ENCODE data around the gene NRM.
A peak's percentile ranks its signal among the peaks of the same experiment; 100 is the strongest.

Gene NRM

DNA sequence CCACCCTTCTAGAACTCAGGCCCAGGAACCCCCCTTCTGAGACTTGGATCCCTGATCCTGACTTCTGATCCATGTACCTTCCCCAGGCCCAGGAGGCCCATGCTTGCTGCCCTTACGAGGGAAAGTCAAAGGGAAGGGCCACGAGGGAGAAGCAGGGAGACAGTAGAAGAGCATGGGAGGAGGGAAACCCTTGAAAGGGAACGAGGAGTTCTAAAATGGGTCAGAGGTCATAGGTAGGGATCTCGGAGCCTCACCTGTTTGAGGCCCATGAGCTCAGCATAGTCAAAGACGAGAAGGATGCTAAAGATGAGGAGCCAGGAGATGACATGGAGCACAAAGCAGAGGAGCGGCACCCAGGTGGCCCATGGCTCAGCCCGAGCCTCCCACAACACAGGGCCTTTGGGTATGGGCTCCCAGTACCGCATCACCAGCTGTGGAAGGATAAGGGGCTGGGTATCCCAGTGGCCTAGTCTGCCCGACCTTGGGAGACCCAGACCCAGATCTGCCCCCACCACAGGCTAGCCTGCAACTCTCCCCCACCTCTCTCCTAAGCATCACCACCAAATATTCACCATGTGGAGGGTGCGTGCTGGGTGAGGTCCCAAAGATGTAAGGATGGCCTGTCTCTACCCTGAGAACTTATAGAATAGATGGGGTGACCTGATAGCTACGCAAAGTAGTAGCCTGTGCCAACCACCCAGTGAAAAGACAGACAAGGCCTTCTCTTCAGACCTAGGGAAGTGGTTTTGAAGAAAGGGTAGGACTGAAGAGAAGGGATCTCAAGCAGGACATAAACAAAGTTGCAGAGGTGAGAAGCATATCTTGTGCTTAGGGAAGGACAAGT lies 1.5 kb downstream of the NRM start:
- no peak for DNase-seq (ENCODE audit: low read depth, low spot score)

DNA sequence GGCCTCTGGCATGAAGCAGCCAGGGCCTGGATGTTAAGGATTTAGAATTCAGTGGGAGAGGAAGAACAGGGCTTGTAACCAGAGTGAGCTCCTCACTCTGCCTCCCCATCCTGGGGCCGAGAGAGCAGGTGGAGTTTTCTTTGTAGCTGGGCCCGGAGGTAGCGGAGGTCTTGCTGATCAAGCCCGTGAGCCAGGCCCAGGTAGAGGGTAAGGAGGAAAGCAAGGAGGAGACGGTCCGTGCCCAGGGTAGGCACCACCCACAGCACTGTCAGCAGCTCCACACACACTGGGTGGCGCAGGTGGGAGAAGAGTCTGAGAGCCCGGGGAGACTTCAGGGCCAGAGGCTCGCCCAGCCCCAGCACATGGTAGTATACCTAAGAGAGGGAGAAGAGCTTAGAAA lies 2.2 kb downstream of the NRM start:
- no peak for DNase-seq (ENCODE audit: low read depth, low spot score)

DNA sequence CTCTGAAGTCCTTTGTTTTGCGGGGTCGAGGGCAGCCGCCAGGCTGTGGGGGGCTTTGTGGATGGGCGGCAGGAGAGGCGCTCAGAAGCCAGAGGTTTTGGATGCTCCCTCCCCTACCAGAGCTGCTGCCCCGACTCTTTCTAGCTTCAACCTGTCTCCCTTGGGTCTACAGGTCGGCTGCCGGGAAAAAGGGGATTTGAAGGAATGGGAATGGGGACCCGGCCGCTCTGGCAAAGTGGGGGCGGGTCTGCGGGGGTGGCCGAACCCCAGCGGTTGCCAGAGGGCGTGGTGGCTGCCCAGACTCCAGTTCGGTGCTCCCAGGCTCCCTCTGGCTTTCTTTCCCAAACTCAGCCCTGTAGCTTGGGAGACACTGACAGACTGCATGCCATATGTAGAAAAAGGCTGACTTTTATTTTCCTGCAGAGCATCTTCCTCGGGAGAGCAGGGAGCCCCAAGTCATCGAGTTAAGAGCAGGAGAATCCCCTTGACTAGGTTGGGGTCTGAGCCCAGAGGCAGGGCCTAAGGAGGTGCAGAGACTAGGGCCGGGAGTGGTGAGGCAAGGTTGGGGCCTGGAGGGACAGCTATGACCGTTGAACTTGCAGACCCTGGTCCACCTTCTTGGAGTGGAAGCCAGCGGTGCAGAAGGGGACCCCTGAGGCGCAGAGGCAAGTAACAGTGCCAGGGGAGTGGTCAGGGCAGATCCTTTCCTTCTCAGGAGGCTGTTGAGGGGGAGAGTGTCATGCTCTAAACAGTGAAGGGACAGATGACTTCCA lies 2.9 kb downstream of the NRM start:
- no peak for DNase-seq (ENCODE audit: low read depth, low spot score)

DNA sequence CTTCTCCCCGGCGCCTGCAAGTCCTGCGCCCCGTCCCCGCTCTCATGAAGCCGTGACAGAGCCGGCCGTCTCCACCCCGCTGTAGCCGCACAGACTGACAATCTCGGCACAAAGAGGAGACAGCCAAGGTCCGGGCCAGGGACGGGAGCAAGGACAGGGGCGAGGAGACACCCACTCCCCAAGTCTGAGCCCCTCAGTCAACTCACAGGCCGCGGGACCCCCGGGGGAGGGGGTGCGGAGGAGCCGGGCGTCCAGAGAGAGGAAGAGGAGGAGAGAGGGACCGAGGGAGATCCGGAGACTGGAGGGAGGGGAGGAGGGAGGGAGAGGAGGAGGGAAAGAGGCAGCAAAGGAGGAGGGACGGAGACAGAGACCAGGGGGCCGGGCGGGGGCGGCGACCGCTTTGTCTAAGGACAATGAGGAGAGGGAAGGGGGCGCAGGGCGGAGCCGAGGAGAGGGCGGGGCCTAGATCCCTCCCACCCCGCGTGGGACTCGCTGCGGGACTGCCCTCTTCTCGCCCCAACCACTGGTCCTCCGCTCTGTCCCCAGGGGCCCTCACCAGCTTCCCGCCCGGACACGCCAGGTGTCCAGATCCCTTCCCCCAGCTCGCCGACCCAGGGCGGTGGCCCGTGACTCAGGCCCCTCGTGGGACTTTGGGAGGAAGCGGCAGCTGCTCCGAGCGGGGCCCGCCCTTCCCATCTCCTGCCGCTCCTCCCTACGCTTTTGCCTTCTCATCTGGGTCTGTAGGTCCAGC lies 3.7 kb downstream of the NRM start:
- DNase-seq (ENCODE audit: low read depth, low spot score) = peak; percentile 87

DNA sequence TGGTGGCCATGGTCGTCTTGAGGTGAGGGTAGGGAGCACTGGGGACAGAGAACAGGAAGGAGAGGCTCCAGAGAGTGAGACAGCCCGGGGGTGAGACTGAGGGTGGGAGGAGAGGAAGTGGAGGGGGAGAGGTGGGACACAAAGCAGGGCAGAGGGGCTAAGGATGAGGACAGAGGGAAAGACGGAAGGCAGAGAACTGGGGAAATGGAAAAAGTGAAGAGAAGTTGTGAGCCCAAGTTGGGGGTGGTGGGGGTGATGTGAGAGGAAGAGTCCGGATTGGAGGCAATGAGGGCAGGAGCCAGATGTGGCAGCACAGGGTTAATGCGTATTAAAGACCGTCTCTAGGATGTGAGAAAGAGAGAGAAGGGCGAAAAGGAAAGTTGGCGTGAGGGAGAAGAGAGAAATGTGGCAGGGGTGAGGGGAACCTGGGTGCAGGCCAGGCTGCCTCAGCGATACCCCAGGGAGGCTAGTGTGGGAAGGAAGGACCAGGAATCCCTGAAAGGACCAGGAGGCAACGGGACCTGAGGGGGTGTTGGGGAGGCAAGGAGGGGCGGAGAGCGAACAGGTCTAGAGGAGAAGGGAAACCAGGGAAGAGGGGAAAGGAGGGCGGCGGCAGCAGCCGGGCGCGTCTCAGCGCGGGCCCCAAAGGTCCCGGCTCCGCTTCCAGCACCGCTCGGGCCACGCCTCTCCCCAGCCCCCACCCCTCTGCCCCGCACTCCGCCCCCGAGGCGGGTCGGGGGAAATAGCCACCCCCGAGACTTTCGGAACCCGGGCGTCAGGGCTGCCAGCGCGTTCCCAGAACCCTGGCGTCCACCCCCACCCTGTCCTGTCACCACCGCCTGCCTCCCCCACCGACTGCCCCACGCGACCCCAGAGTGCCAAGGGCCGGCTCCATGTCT lies 4.5 kb downstream of the NRM start, which contains the start of gene PPP1R18:
PPP1R18 (minus strand) TSS at position 637 of the 899 bp plus-strand sequence; CDS start at position 10, 627 bp downstream.
- no peak for DNase-seq (ENCODE audit: low read depth, low spot score)

DNA sequence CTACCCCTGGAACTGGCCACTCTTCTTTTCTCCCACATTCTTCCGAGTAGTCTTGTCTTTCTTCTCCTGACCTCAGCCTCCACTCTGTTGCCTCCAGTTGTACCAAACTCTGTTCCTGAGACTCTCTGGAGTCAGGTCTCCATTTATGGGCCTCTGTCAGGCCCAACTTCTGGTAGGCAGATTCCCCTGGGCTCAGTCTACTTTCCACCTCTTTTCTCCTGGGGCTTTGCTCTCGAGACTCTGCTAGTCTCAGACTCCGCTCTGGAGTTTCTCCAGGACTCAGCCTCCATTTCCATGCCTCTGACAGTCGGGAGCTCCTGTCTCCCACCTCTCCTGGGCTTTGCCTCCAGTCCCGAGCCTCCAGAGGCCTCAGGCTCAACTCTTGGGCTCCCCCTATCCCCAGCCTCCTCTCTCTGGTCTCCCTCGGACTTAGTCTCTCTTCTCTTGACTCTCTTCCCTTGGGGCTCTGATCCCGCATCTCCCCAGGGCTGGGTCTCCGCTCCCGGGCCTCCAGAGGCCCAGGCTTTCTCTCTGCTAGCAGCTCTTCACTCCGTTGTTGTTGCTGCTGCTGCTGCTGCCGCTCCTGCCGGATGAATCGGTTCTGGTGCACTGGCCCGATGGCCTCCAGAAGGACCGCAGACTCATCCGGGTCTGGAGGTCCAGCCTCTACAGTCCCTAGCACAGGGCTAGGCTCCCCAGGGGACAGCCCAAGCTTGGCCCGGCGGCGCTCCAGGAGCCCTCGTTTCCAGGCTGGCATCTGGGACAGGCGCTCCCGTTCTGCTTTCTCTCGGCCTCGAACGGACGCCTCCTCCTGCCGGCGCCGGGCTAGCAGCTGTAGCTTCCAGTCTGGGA lies 5.4 kb downstream of the NRM start:
- no peak for DNase-seq (ENCODE audit: low read depth, low spot score)

DNA sequence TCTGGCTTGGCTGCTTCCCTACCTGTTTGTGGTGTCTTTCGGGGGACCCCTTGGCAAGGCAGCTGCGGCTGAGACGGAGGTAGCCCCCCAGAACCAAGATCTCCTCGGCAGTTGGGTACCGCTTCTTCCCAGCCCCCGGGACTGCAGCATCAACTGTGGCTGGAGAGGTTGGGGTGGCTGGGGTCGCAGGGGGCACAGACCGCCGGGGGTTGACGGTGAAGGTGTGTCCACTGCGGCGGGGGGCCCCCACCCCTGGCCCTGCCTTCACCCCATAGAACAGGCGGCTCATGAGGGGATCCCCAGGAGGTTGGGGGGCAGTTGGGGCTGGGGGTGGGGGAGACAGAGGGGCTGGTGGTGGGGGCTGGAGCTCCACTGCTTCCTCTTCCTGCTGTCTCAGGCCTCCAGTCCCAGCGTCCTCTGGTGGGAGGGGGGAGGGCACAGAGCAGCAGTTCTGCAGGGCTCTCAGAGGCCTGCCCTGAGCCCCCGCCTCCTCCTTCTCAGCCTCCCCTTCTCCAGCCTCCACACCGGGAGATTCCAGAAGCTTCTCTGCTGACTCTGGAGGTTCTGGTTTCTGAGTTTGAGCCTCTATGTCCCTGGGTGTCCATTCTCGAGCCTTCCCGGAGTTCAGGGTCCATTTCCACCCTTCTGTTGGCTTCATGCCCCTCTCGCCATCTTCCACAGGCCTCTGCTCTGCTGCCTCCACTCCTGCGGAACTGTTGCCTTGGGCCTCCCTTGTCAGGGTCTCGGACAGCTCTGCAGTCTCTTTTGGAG lies 6.2 kb downstream of the NRM start:
- no peak for DNase-seq (ENCODE audit: low read depth, low spot score)

DNA sequence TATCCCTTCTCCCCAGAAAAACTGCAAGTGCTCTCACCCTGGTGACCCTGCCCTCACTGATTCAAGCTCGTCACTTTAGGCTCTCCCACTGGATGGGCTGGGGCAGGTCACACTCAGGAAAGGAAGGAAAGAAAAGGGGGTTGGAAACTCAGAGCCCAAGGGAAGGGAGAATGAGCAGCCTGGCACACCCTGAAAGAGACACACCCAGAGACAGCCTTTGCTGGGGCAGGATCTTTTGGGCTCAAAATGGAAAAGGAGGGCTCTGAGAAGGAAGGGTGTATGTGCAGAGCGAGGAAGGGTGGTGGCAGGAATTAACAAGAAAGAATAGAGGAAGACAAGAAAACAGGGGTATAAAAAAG lies 6.8 kb downstream of the NRM start:
- no peak for DNase-seq (ENCODE audit: low read depth, low spot score)

DNA sequence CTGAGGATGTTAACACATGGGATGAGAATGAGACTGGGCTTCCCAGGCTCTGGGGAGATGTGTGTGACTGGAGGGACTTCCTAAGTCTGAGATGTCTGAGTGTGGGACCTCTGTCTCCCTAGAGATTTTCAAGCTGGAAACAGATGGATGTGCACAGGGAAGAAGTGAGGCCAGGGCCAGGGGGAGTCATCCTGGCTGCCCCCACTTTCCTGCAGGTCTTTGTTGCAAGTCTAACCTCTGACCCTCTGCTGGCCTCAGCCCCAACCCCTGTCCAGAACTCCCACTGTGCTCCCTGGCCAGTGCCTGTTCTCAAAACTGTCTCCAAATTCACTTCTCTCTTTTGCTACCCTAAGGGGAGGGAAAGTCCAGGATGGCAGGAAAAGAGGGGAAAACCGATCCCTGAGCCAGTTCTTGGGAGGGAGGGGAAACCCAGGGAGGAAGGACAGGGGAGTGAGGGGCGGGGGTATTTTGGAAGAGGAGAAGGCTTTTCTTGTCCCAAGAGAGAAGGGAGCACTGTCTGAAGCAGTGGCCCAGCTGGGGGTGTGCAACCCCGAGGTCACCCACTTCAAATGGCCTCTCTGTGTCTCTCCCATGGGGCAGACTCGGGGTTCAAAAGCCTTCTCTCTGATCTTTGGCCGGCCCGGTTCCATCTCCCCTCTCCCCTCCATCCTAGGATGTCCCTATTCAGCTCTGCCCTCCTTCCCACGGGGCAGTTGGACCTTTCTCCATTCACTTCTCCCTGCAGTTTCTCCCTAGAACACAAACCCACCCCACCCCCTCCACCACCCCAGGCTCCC lies 7.4 kb downstream of the NRM start:
- DNase-seq (ENCODE audit: low read depth, low spot score) = no peak

DNA sequence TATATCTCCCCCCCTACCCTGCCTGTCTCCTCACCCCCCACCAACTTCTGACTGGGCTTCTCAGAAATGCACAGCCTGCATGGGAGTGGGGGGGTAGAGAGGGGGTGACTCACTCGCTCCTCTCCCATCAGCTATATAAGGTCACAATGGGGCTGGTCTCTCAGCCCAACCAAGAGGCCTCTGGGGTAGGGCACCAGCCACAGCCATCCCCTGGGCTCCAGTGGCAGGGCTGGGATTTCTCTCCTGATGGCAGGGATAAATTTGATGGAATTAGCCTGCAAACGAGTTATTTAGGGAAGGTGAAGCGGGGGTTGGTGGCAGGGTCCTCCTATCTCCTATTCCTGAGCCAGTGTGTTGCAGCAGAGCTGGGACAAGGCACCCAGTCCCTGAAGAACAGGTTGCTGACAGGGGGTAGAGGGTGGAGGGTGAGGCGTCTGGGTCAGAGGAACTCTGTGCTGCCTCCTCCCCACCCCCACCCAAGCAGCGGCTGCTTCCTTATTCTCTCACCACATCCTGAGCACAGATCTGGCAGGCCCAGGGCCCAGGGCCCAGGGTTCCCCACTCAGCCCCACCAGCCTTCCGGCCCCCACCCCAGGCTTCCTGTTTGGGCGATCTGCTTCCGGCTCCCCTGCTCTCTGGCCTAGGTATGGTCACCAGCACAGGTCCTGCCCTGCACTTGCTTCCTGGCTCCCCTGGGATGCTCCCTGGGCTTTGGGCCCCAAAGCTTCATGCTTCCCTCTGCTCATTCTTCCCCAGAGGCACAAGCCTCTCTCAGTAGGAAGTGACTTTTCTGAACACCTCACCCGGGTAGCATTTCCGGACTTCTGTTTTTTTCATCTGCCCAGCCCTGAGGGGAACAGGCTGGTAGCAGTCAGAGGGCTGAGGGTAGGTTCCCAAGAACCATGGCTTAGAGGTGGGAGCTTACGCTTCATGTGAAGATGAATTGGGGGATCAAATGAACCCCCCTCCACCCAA lies 8.4 kb downstream of the NRM start:
- peak; percentile 73 for DNase-seq (ENCODE audit: low read depth, low spot score)

DNA sequence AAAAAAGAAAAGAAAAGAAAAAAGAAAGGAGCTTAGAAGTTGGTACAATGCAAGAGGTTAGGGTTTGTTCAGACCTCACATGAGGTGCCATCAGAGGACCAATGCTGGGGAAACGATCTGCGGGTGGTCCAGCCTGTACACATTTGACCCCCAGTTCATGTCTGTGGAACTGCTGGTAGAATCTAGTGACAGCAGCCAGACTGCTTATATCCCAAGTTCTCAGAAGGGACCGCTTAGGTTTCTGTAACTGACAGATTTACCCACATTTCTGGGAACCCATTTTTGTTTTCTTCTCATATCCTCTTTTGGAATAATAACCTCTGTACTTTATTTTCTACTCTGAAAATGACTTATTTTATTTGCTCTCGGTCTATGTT lies 9.0 kb downstream of the NRM start:
- DNase-seq (ENCODE audit: low read depth, low spot score) = no peak

DNA sequence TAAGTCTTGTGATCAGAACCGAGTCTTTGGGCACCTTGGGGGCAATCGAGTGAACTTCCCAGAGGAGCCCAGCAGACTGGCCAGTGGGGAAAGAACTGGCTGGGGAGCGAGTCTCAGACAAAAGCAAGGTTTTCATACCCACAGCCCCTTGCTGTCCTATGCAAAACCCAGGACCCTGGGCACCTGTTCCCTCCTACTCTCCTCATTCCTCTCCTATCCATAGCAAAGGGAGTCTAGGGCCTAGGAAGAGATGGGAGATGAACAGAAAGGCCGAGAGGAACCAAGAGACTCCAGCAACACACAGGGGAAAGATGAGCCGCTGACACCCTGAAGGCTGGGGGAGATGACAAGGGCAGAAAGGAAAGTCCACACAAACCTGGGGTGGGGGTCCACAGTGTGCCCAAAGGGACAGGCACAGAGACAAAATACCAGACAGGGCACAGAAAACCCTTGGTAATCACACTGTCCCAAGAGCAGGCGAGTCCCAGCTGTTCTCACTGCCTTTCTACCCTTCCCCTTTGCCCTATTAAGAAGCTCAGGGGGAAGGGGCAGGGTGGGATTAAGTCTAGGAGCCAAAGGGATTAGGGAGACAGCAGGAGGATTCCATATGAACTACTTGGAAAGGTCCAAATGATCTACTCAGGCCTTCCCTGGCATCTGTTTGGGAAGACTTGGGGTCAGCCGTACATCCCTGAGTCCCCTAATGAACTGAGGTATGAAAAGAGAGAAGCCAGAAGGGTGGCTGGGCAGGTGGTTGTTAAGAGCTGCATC lies 10.8 kb downstream of the NRM start:
- no peak for DNase-seq (ENCODE audit: low read depth, low spot score)

DNA sequence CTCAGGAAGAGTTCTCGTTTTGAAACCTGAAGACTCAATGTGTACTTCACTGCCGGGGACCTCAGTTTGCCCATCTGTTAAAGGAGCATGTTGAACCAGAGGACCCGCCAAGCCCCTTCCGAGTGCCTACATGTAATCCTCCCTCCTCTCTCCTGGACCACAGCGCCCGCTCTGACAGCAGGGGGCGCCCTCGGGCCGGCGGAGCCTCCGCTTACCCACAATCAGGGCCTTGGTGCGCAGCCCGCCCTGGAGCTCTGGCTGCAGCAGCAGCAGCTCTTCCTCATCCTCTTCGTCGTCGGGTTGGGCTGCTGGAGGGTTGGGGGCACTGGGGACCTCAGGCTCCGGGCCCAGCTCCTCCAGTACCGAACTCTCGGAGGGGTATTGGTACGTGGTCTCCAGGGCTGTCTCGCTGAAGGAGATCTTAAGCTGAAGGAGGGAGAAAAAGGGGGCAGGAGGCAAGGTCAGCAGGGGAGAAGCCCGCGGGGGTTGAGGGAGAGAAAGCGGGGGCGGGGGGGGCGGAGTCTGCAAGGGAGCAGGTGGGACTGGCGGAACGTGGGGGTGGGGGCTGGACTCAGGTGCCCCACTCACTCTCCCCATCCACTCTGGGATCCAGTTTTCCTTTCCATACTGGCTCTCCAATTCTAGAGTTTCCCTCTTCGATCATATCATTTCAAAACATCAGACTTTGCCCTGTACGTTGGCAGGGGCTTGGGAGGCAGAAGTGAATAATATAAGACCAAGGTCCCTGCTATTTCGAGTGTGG lies 11.6 kb downstream of the NRM start:
- peak; percentile 49 for DNase-seq (ENCODE audit: low read depth, low spot score)

DNA sequence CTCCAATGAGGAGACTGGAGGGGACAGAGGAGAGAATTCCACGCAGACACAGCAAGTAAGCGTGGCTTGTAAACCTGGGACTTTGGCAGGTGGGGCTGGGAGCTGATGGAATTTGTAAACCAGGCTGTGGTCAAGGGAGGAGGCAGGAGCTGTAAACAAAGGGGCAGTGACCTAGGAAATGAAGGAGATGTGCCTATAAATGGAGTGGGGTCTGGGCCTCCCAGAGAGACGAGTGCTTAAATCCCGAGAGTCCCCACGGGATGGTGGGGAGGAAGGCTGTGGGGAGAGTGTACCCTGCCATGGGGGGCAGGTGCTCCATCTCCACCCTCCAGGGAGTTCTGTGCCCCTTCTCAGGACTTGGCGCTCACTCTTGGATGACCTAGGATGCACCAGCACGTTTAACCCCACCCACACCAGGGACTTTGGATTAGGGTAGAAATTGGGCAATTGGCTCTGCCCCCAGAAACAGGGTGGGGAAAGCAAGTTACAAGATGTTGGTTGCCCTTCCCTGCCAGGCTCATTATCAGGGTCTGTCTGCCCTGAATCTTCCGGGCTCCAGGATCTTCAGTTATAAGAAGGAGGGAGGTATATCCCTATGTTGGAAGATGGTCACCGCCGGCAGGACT lies 14.0 kb downstream of the NRM start:
- no peak for DNase-seq (ENCODE audit: low read depth, low spot score)

DNA sequence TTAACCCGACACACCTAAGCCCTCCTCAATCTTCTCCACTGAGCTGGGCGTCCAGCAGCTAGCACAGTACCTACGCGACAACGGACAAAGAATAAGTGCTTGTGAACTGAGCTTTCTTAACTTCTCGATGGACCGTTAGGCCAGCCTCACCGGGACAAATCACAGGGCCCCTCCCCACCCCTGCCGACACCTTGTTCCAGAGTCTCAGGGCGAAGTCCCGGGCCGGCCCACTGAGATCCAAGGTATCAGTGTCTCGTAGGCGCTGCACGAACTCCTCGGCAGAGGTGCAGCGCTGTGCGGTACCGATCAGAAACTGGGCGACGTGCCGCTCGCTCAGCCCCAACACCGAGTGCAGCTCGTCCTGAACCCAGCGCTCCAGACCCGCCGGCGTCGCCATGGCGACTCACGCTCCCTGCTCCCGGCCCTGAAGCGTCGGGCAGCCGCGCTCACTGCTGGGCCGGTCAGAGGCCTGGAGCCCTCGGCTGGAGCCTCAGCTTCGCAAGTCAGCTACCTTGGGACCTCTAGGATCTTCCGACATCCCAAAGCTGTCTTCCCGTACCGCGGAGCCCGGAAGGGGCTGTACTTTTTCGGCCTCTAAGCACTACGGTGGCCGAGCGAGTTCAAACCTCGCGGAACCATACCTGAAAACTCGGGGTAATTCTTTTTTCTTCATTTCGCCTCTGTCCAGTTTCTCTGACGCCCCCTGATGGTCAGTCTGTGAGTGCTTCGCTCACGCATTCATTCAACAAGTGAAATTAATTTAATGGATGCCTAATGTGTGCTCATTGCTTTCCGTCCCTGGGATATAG lies 18.1 kb downstream of the NRM start, which contains the start of gene DHX16:
DHX16 (minus strand) TSS at position 562 of the 809 bp plus-strand sequence; CDS start at position 397, 165 bp downstream.
- DNase-seq (ENCODE audit: low read depth, low spot score) = peak; percentile 88

All from brain pericyte (primary cell).